ENCODE data around the gene PATJ.
A peak's percentile ranks its signal among the peaks of the same experiment; 100 is the strongest.
"Not testable (repeated sequence)": the region's sequence is repeated elsewhere in the genome, so short reads cannot be mapped to it uniquely, and the experiment has no call there.

The PATJ gene

GRCh38 chr1:61819421-61819820, 77.1 kb downstream of the PATJ start:
- no peak for DNase-seq

- DNase-seq = no peak
Measured at GRCh38 chr1:61825393-61825792, 83.1 kb downstream of the PATJ start.

DNA sequence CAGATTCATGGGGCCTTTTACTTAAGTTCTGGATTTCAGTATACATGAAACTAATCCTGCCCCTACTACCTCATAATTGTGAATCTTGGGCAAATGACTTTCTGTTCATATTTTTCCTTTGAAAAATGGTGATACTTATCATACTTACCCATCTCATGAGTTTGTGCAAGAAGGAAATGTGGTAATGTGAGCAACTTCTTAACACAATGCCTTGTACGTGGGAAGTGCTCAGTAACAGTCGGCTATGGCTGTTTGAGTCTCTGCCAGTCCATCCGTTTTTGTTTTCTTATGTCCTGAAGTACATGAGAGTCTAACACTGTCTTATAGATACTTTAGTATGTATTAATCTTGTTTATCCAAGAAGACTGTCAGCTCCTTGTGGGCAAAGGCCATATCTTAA, 86.5 kb downstream of the PATJ start:
- DNase-seq = no peak

DNA sequence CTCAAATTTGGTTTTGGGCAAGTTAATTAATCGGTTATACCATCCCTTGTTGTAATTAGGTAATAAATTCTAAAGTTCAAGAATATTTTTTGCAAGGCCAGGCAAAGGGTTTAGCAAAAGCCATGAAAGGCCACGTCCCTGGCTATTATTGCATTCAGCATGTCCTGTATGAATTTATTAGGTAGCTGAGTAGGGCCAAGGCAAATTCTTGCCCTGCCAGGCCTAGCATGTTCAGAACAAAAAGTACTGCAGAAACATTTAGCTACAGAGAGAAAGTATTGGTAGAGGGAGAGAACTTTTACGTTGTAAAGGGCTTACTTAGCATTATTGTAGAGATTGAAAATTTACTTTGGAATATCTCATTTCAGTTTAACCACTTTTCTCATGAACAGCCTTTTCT, 94.4 kb downstream of the PATJ start:
- no peak for DNase-seq

DNA sequence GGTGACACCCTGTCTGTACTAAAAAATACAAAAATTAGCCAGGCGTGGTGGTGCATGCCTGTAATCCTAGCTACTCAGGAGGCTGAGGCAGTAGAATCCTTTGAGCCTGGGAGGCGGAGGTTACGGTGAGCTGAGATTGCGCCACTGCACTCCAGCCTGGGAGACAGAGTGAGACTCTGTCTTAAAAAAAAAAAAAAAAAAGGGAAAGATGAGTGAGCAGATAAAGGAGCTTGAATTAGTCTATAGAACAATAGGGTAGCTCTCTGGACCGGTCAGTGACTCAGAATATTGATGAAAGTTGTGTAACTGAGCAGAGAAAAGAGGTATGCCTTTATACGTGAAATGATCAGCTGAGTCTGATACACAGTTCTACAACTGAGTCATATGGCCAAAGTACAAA, 95.3 kb downstream of the PATJ start:
- not testable (repeated sequence) for DNase-seq

DNA sequence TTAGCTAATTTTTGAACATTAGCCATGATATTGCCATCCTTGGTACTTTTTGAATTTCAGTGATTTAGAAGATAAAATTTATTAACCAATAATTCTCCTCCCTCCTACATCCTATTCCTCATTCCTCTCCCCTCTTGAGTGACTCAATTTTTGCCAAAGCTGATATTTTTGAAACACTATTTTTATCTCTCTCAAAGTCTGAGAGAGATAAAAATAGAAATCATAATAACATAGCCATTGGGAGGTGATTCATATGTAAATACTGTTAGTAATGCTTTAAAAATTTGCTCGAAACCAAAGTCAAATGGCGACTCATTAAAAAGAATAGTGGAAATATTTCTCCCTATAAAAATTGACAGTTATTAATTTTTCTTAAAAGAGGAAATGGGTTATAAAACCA, 97.4 kb downstream of the PATJ start:
- no peak for DNase-seq

GRCh38 chr1:61842036-61842435, 99.8 kb downstream of the PATJ start:
- DNase-seq = no peak

- peak; percentile 12 for DNase-seq
Measured at GRCh38 chr1:61842863-61843514, 100.7 kb downstream of the PATJ start.

GRCh38 chr1:61844006-61844405, 101.7 kb downstream of the PATJ start:
- no peak for DNase-seq

GRCh38 chr1:61844664-61845063, 102.4 kb downstream of the PATJ start:
- DNase-seq = not testable (repeated sequence)

- DNase-seq = no peak
Measured at GRCh38 chr1:61851235-61851634, 109.0 kb downstream of the PATJ start.

DNA sequence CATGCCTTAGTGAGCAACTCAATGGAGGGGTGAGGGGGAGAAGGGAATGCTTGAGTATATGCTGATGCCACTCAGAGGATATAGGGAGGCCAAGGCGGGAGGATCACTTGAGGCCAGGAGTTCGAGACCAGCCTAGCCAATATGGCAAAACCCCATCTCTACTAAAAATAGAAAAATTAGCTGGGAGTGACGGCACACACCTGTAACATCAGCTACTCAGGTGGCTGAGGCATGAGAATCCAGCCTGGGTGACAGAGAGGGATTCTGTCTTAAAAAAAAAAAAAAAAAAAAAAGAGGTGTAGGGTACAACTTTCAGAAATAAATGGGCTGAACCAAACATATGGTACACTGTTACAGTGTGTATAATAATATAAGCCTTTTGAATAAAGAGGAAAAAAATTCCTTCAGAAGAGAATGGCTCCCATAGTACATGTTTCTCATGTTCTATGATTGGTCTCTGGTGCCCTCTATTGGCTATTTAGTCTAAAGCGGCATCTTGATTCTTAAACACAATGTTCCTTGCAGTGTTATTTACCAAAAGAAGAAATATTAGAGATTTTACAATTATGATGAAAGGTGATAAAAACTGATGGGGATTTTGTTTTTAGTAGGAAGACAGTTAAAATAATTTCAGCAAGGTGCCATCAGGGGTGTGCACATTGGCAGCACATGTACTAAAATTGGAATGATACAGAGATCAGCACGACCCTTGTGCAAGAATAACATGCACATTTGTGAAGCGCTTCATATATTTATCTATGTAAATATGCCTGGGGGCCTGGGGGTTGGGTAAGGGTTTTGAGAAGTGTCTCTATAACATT, 109.8 kb downstream of the PATJ start:
- DNase-seq = peak; percentile 88

DNA sequence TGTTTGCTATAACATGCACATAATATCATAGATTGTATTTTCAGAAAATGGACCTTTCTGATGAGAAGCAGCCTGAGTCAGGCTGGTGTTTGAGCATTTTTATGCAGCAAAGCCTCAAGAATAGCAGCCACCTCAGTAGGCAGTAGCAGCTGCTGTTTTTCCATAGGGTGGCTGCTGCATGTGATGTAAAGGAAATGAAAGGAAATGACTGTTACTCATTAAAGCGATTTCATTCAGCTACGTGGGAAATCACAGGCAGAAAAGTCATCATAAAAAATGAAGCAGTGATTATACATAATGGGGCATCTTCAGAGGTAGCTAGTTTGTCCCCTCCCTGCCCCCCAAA, 110.4 kb downstream of the PATJ start:
- DNase-seq = no peak

- DNase-seq = peak; percentile 30
Measured at GRCh38 chr1:61853583-61853982, 111.3 kb downstream of the PATJ start.

DNA sequence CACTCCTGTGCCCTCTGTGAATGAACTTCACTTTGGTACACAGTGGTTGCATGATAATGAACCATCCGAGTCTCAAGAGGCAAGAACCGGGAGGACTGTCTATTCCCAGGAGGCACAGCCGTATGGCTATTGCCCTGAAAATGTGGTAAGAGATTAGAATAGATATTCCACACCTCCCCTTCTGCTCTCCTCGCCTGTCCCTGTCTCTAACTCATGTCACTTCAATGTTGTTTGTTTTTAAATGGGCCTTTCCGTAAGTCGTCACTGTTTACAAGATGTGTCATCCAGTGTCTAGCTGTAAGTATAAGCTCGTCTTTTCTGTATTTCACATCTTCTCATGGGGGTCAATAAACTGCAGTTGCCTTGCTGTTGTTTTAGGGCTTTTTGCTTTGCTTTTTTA, 122.2 kb downstream of the PATJ start:
- DNase-seq = peak; percentile 10

- DNase-seq = no peak
Measured at GRCh38 chr1:61865646-61866220, 123.5 kb downstream of the PATJ start.

GRCh38 chr1:61869691-61870109, 127.4 kb downstream of the PATJ start:
- DNase-seq = no peak

- DNase-seq = no peak
Measured at GRCh38 chr1:61872206-61872605, 129.9 kb downstream of the PATJ start.

GRCh38 chr1:61873581-61873980, 131.3 kb downstream of the PATJ start:
- no peak for DNase-seq

DNA sequence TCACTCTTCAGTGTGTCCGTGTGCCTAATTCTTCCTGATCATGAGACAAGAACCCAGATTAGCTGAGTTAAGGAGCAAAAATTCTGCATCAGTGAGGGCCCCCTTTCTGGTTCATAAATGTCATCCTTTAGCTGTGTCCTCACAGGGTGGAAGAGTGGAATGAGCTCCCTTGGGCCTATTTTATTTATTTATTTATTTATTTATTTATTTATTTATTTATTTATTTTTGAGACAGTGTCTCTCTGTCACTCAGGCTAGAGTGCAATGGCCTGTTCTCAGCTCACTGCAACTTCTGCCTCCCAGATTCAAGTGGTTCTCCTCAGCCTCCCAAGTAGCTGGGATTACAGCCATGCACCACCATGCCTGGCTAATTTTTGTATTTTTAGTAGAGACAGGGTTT, 131.7 kb downstream of the PATJ start:
- DNase-seq = no peak

DNA sequence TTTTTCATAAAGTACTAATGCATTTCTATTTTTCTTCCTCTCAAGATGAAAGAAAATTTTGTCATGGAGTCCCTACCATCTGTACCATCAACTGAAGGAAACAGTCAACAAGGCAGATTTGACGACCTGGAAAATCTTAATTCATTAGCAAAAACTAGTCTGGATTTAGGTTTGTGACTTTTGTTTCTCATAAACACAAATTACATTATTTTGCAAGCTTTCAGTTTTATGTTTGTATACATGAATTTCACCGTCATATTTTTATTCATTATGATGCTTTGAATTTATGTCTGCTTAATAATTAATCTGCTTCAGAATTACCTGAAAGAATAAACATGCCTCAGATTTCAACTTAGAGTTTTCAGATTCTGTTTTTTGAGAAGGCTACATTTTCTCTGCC, 132.9 kb downstream of the PATJ start:
- DNase-seq = no peak

DNA sequence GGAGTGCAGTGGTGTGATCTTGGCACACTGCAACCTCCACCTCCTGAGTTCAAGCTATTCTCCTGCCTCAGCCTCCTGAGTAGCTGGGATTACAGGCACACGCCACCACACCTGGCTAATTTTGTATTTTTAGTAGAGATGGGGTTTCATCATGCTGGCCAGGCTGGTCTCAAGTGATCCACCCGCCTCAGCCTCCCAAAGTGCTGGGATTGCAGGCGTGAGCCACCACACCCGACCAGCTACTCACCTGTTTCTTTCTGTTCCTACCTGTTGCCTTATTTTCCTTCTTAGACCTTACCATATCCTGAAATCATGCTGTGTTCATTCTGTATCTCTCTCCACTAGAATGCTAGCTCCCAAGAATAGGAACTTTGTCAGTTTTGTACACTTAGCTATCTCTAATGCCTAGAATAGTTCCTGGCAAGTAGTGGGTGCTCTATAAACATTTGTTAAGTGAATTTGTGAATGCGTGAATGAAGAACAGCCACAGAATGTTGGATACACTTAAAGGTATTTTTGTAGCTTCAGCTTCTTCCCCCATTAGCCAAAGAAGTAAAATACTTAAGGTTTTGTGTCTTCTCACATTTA, 137.7 kb downstream of the PATJ start:
- not testable (repeated sequence) for DNase-seq

GRCh38 chr1:61887076-61887867, 145.0 kb downstream of the PATJ start:
- no peak for DNase-seq

All from NCI-H1694 (cell line).